Measurements from ENCODE around the gene STYXL1.
"Not testable (repeated sequence)": the region's sequence is repeated elsewhere in the genome, so short reads cannot be mapped to it uniquely, and the experiment has no call there.

The STYXL1 gene

GRCh38 chr7:76023002-76023401 lies 24.8 kb downstream of the STYXL1 start:
- DNase-seq = no peak

DNA sequence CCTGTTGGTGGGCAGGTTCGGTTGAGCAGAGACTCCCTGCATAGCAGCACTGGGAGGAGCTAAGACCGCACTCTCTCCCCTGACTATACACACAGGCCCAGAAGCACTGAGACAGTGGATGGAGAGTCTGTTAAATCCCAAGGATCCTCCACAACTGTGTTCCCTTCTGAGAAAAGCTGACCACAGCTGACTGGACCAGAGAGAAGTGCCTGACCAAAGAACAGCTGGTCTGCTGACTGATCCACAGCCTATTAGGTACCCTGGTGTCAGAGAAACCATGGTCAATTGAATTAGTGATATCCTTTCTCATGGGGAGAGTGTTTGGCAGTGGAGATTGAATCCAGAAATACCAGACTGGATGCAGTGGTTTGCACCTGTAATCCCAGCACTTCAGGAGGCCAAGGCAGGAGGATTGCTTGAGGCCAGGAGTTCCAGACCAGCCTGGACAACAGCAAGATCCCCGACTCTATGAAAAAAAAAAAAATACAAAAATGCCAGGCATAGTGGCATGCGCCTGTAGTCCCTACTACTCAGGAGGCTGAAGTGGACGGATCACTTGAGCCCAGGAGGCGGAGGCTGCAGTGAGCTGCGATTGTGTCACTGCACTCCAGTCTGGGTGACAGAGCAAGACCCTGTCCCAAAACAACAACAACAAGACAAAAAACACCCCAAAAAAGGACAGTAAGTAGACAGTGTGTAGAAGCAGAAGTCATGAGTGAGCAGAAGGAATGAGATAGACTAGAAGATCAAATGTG lies 25.6 kb downstream of the STYXL1 start:
- no peak for DNase-seq

DNA sequence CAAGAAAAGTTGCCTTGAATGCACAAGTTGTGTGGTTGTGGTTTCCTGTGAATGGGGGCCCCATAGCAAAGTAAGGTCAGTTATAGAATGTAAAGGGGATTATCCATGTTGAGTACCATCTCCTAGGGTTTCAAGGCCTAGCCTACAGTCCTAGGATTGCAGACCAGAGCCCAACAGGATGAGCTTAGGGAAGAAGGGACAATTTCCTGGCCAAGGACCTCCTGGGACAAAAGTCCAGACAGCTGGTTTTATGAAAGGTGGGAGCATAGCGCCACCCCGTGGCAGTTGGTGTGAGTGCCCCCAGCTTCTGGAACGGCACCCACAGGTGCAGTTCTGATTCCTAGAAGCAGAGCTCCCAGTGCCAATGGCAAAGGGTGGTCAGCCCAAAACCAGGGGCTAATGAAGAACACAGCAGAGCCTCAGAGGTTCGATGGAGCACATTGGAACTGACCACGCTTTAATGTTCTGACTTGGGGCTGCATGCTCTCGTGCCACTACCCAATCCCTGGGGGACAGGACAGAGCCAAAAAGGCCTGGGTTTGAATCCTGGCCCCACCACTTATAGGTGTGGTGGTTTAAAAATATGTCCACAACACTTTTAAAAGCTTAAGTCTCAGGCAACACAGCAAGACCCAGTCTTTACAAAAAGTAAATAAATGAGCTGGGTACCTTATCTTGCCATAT lies 27.6 kb downstream of the STYXL1 start:
- DNase-seq = peak; percentile 71

DNA sequence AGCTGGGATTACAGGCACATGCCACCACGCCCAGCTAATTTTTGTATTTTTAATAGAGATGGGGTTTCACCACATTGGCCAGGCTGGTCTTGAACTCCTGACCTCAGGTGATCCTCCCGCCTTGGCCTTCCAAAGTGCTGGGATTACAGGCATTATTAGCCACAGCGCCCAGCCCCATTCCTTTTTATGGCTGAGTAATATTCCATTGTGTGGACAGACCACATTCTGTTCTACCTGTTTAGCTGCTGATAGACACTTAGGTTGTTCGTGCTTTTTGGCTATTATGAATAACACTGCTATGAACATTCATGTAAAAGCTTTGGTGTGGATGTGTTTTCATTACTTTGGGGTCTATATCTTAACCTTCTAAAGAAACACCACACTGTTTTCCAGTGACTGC lies 29.3 kb downstream of the STYXL1 start:
- DNase-seq = not testable (repeated sequence)

- no peak for DNase-seq
Observed at GRCh38 chr7:76016191-76016947, 31.4 kb downstream of the STYXL1 start.

DNA sequence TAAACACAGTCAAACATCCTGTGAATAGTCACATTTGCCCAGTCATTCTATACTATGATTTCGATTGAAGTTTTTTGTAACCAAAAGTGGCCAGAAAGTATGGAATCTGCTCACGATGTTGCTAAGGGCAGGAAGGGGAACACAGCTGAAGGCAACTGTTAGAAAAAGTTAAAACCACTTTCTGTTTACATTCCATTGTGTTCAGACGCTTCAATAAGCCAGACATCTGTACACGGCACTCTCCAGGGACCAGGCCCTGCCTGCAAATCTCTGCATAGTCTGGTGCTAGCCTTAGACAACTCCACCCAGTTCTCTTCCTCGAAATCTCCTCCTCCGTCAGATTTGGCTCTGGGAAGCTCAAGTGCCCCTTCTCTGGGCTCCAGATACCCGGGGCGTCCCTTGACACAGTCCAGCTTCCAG lies 36.3 kb downstream of the STYXL1 start:
- DNase-seq = no peak

- DNase-seq = no peak
Observed at GRCh38 chr7:76009672-76010600, 37.9 kb downstream of the STYXL1 start.

- DNase-seq = peak; percentile 19
Observed at GRCh38 chr7:76008156-76008687, 39.6 kb downstream of the STYXL1 start.

DNA sequence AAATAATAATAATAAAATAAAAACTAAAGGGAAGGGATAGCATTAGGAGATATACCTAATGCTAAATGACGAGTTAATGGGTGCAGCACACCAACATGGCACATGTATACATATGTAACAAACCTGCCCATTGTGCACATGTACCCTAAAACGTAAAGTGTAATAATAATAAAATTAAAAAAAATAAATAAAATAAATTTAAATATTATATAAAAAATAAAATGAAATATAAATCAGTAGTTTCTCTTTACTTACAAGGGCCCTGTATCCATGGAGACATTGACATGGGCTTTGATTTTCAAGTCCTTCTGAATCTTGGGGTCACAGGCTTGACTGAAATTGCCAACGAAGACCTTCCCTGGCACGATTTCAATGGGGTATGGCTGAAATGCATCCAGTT lies 42.8 kb downstream of the STYXL1 start:
- not testable (repeated sequence) for DNase-seq

DNA sequence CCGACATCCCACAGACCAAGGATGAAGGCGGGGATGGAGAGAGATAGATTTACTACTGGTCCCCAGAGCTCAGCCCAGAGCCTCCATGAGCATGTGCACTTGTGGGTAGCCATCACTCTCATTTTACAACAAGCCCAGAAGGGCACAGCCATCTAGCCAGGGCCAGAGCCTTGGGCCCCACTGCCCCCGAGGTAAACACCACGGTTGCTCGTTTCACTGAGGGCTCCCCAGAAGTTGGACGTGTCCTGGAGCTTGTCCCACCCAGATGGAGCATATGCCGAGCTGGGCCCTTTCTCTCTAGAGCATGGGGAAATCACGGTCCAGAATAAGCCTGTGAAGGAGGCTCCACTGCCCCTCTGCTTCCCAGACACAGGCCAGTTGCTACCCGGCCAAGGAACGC lies 44.4 kb downstream of the STYXL1 start:
- no peak for DNase-seq

DNA sequence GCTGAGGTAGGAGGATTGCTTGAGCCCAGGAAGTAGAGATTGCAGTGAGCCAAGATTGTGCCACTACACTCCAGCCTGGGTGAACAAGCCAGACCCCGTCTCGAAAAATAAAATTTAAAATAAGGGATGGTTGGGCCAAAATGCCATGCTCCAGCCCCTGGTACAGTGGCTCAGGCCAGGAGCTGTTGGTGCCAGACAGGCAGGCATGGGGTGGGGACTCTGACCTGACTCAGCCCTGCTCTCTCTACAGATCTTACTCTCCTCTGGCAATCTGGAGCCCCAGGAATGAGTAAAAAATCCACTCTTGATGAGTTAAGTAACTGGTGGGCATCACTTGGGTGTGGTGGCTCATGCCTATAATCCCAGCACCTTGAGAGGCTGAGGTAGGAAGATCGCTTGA lies 45.0 kb downstream of the STYXL1 start:
- no peak for DNase-seq

DNA sequence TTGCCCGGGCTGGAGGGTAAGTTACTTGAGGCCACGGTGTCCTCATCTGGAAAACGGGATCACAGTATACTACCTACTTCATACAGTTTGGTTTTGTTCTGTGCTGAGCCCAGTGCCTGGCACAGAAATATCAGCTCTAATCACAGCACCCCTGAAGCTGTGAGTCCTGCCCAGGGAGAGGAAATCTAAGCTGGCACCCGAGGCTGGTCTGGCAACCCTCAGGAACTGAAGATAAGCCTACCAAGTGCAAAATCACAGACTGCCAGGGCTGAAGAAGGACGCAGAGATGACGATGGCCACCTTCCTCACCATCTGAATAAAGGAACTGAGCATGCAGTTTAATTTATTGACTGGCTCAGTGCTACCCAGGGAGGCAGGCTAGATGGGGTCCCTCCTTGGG lies 45.7 kb downstream of the STYXL1 start:
- no peak for DNase-seq

- no peak for DNase-seq
Observed at GRCh38 chr7:76000566-76000965, 47.2 kb downstream of the STYXL1 start.

- no peak for DNase-seq
Observed at GRCh38 chr7:75998038-75998437, 49.8 kb downstream of the STYXL1 start.

DNA sequence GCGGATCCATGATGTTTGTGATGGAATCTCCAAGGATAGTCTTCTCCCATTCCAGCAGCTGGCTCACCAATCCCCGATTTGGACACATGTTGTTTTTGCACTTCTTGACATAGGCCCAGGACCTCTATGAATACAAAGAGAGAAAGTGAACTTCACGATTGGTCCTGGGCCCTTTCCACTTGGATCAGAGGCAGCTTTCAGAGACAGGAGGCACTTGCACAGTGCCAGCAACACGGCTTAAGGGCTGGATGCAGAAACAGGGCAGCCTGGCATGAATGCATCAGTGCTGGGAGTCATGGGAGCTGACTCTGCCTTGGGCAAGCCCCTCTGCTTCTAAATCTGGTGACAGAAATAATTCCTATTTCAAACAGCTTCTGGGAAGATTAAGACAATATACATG lies 51.3 kb downstream of the STYXL1 start:
- no peak for DNase-seq

- no peak for DNase-seq
Observed at GRCh38 chr7:75995996-75996395, 51.8 kb downstream of the STYXL1 start.

GRCh38 chr7:75995052-75995471 lies 52.7 kb downstream of the STYXL1 start:
- DNase-seq = no peak

DNA sequence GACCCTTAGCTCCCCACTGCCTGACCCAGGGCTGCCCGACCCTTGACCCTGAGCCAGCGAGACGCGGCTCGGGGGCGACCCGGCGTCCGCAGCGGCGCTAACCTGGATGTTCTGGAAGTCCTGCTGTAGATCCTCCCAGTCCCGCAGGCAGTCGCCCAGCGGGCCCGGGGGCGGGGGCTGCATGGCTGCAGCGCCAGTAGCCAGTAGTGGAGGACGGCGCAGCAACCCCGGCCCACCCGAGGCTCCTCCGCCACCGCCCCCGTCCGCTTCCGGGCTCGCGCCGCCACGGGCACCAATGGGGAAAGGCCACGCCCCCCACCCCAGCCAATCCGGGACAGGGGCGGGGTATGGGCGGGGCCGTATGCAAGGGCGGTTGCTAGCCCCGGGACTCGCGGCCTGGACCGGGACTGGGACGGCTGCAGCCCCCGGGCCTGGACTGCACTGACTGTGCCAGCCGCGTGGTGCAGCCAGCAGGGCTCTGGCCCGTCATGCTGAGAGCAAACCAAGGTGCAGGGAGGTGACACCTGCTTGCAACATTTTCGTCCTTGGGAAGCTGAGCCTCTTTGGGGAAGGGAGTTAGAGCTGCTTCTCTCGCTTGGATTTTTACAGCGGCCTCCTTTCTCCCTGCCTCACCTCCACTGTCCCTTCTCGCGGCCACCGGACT lies 53.3 kb downstream of the STYXL1 start, which contains the start of gene TMEM120A:
TMEM120A (minus strand) TSS at position 208 of the 664 bp plus-strand sequence; CDS start at position 183, 25 bp downstream.
- DNase-seq = peak; percentile 93

DNA sequence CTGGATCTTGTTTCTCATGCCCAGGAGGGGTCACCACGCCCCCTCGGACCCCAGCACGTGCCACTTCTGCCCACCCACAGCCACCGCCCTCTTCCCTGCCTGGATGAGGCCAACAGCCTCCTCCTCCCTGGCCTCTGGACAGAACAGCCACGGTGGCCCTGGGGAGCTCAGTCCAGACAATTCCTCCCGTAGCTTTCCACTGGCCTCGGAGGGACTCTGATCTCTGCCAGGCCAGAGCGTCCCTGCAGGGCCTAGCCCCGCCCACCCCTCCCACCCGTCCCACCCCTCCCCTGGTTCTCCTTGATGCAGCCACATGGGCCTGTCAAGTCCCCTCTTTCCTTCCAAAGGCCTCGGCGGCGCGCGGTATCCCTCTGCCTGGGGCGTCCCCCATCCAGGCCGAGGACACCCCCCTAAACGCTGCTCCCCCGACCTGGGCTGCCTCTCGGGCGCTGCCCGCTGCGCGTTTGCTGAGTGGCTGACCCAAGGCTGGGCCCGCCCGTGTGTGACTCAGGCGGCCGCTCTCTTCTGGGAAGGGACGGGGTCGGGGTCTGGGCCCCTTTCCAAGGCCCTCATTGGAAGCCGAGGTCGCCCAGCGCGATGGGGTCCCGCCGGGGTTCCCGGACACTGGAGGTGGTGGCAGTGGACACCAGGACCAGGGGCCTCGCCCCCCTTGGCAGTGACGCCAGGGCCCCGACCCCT lies 54.0 kb downstream of the STYXL1 start:
- peak; percentile 14 for DNase-seq

DNA sequence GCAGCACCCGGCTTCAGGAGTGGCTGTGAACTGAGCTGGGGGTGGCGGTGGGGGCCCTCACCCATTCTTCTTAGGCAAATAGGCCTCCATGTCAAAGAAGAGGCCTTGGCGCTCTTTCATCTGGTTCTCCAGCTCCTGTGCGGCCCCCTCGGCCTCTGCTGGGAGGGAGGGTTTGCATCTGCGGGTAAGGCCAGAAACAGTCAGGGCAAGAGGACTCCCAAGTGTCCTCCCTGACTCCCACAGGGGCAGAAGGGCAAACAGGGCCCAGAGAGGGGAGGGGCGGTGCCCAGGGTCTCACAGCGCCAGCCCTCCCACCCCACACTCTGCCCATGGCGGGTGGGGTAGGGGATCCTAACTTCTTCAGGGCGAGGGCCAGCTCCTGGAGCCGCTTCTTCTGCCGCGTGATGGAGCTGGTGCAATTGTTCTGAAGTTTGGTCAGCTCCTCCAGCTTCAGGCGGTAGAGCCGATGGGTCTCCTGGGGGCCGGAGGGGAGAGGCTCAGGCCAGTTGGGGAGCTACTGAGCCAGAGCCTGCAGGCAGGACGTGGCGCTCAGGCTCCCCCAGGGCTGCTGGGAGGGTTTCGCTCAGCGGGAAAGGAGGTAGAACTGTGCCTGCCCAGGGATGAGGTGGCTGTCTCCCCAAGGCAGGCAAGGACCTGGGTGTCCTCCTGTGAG lies 55.6 kb downstream of the STYXL1 start:
- no peak for DNase-seq
